Measurements from ENCODE around the gene NTN1.

- TF ChIP-seq, protein P1, sequence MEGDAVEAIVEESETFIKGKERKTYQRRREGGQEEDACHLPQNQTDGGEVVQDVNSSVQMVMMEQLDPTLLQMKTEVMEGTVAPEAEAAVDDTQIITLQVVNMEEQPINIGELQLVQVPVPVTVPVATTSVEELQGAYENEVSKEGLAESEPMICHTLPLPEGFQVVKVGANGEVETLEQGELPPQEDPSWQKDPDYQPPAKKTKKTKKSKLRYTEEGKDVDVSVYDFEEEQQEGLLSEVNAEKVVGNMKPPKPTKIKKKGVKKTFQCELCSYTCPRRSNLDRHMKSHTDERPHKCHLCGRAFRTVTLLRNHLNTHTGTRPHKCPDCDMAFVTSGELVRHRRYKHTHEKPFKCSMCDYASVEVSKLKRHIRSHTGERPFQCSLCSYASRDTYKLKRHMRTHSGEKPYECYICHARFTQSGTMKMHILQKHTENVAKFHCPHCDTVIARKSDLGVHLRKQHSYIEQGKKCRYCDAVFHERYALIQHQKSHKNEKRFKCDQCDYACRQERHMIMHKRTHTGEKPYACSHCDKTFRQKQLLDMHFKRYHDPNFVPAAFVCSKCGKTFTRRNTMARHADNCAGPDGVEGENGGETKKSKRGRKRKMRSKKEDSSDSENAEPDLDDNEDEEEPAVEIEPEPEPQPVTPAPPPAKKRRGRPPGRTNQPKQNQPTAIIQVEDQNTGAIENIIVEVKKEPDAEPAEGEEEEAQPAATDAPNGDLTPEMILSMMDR (conservative IDR thresholded peaks at IDR 0.05; ENCODE audit: low read length) = no peak
- TF ChIP-seq EZH2phosphoT487 (IDR thresholded peaks at IDR 0.05; ENCODE audit: borderline replicate concordance, low read depth, low read length) = no peak
Observed at GRCh38 chr17:9098242-9098825, 77.0 kb downstream of the NTN1 start.

All from OCI-LY7 (cell line).